Measurements from ENCODE around the gene APP.

Gene APP

GRCh38 chr21:26125433-26126167 lies 45.0 kb downstream of the APP start:
- no peak for DNase-seq

- no peak for DNase-seq
Measured at GRCh38 chr21:26124896-26125295, 45.7 kb downstream of the APP start.

DNA sequence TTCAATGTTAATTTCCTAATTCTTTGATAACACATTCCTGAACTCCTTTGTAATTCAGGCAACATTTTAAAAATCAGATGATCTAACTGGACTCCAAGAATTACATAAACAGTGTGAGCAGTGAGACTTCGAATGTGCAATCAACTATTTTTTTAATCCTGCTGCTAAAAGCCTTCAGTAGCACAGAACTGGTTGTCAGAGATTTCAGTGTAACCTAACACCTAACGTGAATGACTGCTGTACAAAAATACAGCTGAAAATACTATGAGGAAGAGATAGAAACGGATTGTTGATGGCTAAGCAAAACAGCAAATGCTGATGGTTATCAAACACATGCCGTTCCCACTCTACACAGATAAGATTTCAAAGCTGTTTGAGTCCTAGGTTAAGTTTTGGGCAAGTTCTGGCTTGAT lies 46.1 kb downstream of the APP start:
- DNase-seq = no peak

DNA sequence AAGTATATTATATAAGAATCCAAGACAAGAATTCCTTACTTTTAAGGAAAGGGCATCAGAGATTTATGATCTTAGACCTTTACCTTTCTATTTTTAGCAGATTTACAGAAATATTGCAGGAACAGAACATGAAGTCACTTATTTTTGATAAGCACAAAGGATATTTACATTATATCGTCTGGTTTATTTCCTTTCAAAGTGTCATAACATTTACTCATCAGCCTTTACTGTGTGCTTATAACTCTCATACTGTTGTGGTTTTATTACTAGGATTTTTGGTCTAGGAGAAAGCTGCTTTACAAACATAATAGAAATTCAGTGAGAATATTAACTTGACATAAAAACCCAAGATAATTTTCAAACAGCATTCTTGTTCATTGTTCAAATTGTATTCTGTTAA lies 47.6 kb downstream of the APP start:
- no peak for DNase-seq

- no peak for DNase-seq
Measured at GRCh38 chr21:26120828-26121227, 49.7 kb downstream of the APP start.

GRCh38 chr21:26119906-26120305 lies 50.7 kb downstream of the APP start:
- DNase-seq = no peak

DNA sequence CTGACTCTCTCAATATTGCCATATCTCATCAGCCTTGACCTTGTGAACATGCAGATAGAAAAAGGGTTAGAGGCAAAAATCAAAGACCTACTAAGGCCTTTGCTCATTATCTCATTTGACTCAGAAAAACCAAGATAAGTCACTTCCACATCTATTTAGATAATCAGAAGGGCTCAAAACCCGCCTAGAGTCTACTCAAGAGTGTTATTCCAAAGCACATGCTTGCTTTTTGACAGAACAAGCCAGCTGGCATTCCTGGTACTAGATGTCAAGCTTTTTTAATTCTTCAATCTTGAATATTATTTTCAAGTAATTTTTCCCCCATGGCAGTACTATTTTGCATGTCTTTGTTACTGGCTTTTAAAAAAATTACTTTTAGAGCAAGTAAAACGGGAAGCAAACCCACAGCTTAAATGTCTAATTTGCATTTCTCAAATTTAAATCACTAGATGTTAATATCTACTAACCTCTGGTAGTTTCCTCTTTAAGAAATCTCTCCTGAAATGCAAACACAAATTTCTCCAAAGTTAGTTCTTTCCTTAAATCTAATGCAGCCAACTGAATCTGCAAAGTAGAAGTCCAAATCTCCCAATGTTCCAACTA lies 51.5 kb downstream of the APP start:
- no peak for DNase-seq

GRCh38 chr21:26117972-26118367 lies 52.6 kb downstream of the APP start:
- no peak for DNase-seq

- no peak for DNase-seq
Measured at GRCh38 chr21:26117324-26117971, 53.1 kb downstream of the APP start.

GRCh38 chr21:26116456-26117011 lies 54.0 kb downstream of the APP start:
- DNase-seq = no peak

- no peak for DNase-seq
Measured at GRCh38 chr21:26115899-26116298, 54.7 kb downstream of the APP start.

DNA sequence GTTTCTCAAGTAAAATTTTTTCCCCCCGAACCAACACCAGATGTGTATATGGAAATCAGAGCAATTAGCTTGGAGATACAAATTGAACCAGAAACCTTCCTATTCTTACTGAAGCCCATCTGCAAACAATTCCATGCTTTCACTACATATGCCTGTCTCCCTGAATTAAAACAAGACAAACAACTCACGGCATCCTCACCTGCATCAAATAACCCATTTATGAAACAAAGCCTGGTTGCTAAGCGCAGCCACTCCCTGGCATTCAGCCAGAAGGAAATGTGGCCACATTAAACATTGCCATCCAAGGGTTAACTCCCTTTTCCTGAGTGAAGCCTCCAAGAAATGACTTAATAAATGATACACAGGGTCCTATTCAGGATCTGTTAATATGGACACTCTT lies 55.3 kb downstream of the APP start:
- peak; percentile 34 to 43 for DNase-seq

- DNase-seq = no peak
Measured at GRCh38 chr21:26112975-26113374, 57.6 kb downstream of the APP start.

DNA sequence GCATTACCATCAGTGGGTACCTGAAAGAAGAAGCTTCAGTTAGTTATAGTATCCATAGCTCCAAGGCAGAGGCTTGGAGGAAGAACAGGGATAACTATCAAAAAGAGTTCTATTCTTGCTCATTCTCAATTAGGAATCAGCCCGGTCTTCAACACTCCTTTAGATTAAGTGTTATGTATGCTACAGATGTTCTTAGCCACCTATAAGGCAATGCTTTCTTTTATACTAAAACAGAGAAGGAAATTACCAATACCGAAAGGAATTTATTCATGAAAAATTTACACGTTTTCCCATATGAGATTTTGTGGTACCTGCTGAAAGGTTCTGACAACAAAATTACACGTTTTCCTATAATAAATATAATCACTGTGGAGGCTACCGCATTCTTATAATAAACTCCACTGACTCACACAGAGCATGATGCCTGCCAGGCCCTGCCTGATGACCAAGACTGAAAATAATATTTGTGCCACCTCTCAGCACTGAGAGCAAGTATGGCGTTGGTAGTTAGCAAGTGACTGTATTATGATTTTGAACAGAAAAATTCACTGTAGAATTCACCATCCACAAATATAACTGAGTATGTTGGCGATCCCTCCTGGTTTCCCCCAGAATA lies 58.3 kb downstream of the APP start:
- DNase-seq = no peak

- DNase-seq = no peak
Measured at GRCh38 chr21:26110715-26111114, 59.9 kb downstream of the APP start.

GRCh38 chr21:26107429-26107828 lies 63.1 kb downstream of the APP start:
- DNase-seq = no peak

DNA sequence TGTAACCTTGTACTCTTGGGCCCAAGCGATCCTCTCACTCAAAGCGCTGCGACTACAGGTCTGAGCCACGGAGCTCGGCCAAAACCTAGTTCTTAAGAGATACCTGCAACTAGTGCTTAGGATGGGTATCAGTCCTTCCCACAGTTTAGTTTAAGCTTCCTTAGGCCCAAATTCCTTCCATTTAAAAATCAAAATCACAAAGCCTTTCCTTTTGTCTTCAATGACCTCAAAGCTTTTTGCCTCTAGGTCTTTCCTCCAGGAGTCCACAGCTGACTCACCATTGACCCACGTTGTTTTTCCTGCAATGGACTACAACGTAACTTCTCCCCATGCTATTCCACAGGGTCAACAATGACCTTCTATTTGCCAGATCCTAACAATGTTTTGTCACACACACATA lies 64.0 kb downstream of the APP start:
- no peak for DNase-seq

DNA sequence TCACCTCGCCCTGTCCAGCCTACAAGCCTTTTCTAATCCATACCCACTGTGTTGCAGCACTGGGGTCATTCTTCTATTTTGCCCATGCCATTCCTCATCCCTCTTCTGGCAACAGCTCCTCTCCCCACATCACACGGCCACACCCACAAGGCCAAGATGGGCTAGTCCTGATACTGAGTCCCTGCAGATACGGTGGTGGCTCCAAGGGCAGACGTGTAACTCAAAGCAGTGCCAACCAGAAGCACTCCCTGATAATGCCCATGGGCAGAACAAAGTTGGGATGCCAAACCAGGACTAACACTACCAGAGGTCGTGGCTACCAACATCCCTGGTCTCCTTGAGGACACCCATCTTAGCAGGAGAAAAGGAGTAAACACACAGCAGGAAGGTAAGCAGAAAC lies 64.8 kb downstream of the APP start:
- no peak for DNase-seq

- DNase-seq = no peak
Measured at GRCh38 chr21:26100573-26100972, 70.0 kb downstream of the APP start.

DNA sequence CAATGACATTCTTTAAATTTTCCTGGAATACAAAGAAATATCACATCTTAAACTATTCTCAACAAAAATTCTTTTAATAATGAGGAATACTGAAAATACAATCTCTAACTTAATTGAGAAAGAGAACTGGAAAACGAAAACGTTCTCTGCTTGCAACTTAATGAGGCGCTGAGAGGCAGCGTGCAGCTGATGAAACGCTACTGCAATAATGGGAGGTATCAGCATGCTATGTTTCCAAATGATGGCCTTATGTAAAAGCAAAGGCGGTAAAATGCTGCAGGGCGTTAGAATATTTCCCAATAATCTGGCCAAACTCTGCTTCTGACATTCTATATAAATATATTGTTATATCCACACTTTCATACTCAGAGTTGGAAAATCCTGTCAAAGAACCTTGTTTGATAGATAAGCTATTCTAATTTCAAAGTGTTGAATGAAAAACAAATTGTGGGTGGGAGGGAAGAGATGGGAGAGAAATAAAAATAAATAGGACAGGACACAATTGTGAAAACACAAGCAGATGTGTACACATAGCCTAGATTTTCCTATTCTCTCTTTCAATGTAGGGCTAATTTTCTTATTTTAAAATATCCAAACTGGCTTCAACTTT lies 70.9 kb downstream of the APP start:
- DNase-seq = no peak

DNA sequence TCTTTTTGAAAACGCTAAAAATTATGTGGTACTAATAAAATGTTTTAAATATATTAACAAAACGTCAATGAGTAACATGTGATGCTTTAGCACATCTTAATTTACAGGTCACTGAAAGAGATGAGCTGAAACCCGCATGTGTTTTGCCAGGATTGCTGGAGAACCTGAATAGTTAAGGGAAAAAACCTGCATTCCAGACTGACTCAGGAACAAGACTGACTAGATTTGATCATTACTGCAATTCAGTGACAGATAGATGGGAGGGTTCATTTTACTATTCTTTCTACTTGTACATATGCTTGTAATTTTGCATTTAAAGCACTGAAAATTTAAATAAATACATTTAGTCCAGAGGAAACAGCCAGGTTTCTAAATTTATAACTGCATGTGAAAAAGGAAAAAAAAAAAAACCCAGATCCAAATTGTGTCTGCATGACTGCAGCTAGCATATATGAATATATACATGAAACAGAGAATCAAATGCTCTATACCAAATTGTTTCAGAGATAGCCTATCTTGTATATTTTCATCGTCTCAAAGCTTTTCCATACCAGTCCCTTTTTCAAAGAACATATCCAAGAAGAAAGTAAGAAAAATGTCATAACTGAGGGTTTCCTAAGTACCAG lies 71.7 kb downstream of the APP start:
- no peak for DNase-seq

GRCh38 chr21:26097475-26097874 lies 73.1 kb downstream of the APP start:
- DNase-seq = no peak
